Hypothalamus (tissue), 51 donors: ENCODE measurements around the gene FKBP10.
"Not testable (repeated sequence)": the region's sequence is repeated elsewhere in the genome, so short reads cannot be mapped to it uniquely, and the experiment has no call there.

Experiments used
- DNase-seq, 51 donors: peaks; one replicate each; lab custom pipeline; 2025; lab: John Stamatoyannopoulos, UW

FKBP10 gene

DNA sequence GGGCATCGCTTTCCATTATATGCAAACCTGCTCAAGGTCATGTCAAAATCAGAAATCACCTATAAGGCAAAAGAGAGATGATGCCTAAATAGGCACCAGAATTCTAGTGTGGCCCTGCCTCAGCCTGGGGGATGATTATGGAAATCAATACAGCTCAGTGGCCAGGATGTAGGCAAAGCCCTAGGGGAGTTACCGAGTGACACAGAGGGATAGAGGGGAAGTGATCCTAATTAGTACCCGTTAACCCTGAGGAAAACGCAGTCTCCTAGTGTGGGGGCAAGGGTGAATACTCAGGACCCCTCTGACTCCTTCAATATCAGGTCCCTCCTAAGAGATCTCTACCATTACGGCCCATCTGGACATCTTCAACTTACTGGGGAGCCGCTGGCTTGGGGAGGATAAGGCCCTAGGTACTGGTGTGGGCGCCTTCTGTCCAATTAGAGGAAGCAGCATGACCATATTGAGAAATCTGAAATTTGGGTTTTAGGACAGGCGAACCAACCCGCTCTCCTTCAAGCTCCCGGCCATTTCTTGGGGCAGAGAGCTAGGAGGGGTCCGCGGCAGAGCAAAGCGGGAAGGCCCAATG, 22.5 kb downstream of the FKBP10 start:
- peak in 2 of 51 donors; percentile 10 to 13 for DNase-seq

DNA sequence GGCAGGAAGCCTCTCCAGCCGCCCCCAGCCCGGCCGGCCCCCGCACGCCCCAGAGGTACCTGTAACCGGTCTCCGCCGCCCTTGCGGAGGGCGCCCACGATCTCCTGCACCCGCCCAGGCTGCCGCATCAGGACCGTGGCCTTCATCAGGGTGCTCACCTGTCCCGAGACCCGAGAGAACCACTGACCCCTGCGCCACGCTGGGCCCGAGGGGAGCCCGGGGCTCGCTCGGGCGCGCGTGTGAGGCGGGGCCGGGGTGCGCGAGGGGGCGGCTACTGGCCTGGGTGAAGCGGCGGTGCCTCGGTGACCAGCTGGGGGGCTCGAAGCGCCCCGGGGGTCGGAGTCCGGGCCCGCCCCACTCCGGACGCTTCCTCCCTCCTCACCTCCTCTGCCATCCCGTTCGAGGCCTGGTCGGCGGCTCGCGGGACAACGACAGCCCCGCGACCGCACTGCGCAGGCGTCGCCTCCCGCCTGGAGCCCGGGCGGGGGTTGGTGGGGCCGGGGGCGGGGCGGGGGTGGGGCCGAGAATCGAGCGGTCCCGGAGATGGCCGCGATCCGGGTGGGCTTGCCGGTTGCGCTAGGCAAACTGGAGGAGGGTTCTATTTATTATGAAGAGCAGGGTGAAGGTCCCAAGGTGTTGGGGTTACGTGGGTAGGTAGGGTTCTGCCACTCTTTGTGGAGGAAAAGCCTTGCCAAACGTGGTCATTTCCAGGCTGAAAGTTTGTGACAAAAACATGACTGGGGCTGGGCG, 23.2 kb downstream of the FKBP10 start, which contains the start of gene NT5C3B:
Gene NT5C3B (minus strand): TSS at position 433 of the 750 bp plus-strand sequence. CDS start 39 bp downstream, at position 394.
- DNase-seq = peak in 45 of 51 donors; percentile 6 to 78 (median 44)

DNA sequence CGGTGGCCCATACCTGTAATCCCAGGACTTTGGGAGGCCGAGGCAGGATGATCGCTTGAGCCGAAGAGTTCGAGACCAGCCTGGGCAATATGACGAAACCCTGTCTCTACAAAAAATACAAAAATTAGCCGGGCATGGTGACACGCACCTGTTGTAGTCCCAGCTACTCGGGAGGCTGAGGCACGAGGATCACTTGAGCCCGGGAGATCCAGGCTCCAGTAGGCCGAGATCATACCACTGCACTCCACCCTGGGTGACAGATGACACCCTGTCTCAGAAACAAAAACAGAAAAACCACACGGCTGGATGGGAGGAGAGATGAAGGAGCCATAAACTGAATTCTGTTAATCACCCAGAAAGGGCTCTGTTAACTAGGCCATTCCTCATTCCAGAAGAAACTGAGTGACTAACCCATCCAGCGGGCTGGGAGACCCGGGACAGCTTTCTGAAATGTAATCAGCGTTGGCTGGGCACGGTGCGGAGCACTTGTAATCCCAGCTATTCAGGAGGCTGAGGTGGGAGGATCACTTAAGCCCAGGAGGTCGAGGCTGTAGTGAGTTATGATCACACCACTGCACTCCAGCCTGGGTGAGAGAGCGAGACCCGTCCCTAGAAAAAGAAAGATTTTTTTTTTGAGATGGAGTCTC, 23.9 kb downstream of the FKBP10 start:
- DNase-seq = no peak

DNA sequence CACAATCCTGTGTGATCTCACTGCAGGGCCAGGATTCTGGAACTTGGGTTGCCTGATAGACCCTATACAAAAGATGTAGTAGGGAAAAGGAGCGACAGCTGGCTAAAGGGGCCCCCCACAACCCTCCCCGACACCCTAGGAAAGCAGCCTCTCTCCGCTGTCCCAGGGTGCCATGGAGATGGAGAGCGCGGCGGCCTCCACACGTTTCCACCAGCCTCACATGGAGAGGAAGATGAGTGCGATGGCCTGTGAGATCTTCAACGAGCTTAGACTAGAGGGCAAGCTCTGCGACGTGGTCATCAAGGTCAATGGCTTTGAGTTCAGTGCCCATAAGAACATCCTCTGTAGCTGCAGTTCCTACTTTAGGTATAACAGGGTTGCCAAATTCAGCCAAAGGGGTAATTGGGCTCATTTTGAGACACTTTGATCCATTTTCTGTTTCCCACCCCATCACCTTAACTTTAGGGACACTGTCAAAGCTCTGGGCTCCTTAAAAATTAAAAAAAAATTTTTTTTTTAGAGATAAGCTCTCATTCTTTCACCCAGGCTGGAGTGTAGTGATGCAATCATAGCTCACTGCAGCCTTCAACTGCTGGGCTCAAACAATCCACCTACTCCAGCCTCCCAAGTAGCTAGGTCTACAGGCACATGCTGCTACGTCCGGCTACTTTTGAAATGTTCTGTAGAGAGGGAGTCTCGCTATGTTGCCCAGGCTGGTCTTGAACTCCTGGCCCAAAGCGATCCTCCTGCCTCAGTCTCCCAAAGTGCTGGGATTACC, 25.1 kb downstream of the FKBP10 start, which contains the start of gene KLHL10:
Gene KLHL10 (plus strand): TSS at position 65 of the 778 bp plus-strand sequence. CDS start 108 bp downstream, at position 173.
- no peak for DNase-seq

DNA sequence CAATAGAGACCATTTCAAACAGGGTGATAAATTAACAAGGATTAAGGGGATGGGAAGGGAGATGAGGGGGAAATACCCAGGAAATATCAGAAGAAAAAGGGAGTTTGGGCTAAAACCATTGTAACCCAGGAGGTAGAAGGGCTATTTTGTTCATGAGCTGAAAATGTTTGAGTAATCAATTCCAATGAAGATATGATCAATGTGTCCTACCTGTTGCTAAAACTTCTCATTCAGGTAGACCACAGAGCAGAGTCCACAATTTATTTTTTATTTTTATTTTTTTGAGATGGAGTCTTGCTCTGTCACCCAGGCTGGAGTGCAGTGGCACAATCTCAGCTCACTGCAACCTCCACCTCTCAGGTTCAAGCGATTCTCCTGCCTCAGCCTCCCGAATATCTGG, 26.6 kb downstream of the FKBP10 start:
- DNase-seq = not testable (repeated sequence)

DNA sequence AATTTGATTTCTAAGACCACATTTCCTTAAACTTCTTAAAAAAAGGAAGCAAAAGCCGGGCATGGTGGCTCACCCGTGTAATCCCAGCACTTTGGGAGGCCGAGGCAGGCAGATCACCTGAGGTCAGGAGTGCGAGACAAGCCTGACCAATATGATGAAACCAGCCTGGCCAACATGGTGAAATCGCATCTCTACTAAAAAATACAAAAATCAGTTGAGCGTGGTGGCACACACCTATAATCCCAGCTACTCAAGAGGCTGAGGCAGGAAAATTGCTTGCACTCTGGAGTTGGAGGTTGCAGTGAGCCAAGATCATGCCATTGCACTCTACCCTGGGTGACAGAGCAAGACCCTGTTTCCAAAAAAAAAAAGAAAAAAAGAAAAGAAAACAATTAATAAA, 28.0 kb downstream of the FKBP10 start:
- DNase-seq = not testable (repeated sequence)

DNA sequence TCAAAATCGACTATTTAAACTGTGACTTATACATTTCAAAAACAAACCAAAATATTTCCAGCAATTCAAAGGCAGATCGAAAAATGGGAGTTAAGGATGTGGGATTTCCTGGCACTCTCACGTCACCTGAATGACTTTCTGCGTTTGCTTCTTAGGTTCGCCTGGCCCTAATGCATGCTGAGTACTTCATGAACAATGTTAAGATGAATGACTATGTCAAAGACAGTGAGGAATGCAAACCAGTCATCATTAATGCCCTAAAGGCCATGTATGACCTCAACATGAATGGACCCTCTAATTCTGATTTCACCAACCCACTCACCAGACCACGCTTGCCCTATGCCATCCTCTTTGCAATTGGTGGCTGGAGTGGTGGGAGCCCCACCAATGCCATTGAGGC, 32.2 kb downstream of the FKBP10 start:
- no peak for DNase-seq

DNA sequence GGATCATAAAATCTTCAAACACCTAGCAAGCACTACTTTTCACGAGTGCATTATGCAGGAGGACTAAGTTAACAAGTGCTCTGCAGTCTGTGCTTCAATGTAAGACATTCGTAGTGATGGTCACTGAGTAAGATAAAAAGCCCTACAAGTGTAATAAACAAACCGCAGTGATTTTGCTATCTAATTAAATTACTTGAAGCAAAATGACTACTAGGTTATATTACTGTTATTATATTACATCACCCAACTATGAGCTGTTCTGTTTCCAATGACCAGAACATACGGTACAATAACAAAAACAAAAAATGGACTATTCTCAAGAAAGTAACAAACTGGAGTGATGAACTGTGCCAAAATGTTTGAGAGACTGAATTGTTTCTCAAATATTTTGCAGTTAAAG, 36.0 kb downstream of the FKBP10 start:
- no peak for DNase-seq

DNA sequence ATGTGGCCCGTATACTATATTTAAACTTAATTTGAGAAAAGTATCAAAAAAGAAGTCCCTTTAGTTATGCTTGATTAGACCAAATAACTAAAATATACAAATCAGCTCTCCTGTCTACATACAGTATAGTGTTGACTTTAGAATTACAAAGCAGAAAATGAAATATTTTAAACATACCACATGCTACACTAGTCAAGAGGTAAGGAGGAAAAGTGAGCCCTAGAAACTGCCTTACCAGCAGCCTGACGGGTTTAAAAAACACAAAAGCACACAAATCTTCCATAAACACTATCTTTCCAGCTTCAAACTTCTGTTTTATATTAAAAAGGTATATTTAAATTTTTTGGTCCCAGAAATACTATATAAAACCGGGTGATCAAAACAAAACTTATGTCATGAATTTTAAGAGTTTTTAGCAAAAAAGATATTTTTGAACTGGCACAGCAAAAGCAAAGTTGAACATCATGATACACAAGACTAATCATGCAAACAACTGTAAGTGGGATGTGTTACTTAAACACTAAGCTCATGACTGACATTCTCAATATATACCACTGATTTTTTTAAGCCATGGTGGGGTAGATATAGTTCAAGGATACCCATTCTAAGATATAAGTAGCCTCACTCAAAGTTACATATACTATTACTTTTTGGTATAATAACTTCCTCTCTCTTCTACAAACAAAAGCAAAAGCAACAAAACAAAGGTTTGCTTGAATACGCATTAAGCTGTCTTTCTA, 36.6 kb downstream of the FKBP10 start:
- DNase-seq = no peak

DNA sequence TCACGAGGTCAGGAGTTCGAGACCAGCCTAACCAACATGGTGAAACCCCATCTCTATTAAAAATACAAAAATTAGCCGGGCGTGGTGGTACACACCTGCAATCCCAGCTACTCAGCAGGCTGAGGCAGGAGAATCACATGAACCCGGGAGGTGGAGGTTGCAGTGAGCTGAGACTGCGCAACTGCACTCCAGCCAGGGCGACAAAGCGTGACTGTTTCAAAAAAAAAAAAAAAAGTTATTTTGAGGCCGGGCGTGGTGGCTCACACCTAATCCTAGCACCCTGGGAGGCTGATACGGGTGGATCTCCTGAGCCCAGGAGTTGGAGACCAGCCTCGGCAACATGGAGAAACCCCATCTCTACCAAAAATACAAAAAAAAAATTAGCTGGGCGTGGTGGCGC, 38.6 kb downstream of the FKBP10 start:
- not testable (repeated sequence) for DNase-seq

DNA sequence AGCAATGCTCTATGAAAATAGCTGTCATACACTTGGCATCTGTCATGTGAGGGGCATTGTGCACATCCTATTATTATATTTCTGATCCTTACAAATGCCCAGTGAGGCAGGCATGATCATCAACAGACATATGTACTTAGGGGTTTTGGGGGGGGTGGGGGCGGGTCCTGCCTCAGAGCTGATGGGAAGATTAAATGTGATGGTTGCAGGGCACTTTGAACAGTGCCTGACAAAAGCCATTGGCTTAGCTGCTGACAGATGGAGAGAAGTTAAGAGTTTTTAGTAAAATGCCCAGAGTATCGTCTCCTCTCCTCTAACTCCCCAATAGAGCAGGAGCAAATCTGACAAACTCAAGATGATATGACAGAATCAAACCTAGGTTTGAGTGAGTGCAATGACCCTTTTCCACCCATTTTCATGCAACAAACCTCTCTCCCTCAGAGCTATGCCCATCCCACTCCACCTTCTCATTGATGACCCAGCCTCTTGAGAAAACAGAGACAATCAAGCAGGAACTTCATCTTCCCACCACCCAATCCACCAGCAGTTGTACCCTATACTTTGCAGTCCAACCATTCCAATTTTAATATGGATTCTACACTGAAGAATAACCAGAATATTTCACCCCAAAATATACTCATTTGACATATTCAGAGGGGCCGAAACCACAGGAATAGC, 47.6 kb downstream of the FKBP10 start:
- no peak for DNase-seq

DNA sequence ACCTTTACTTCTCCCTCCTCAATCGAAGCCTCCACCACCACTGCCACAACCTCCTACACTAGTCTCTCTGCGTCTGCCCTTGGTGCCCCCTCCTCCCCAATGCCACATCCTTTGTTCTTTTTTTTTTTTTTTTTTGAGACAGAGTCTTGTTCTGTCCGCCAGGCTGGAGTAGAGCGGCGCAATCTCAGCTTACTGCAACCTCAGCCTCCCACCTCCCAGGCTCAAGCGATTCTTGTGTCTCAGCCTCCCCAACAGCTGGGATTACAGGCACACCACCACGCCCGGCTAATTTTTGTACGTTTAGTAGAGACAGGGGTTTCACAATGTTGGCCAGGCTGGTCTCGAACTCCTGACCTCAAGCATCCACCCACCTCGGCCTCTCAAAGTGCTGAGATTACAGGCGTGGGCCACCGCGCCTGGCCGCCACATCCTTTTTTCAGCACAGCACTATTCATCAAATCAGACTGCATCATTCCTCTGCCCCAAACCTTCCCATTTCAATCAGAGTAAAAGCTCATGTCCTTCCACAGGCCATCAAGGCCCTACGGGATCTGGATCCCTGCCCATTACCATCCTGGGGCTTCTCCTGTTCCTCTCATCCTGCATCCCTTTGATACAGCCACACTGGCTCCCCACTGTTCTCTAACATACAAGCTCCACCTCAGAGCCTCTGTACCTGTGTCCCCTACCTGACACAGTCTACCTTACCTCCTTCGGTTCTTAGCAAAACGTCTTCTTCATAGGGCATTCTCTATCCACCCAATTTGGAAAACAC, 50.5 kb downstream of the FKBP10 start:
- peak in 1 of 51 donors; percentile 32 for DNase-seq

DNA sequence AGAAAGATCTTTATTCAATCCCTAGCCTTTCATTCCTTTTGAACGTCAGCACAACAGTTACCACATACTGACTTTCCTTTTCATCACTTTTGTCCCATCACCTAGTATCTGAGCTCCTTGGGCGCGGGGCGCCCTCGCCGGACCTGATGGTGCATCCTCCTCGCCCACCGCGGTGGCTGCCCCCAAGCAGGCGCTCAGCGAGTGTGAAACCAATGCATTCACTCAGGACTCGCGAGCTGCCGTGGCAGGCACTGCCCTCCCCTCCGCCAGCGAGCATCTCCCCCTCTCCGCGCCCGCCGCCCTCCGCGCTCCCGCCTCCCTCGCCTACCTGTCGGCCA, 51.7 kb downstream of the FKBP10 start:
- DNase-seq = peak in 12 of 51 donors; percentile 22 to 82 (median 56)

DNA sequence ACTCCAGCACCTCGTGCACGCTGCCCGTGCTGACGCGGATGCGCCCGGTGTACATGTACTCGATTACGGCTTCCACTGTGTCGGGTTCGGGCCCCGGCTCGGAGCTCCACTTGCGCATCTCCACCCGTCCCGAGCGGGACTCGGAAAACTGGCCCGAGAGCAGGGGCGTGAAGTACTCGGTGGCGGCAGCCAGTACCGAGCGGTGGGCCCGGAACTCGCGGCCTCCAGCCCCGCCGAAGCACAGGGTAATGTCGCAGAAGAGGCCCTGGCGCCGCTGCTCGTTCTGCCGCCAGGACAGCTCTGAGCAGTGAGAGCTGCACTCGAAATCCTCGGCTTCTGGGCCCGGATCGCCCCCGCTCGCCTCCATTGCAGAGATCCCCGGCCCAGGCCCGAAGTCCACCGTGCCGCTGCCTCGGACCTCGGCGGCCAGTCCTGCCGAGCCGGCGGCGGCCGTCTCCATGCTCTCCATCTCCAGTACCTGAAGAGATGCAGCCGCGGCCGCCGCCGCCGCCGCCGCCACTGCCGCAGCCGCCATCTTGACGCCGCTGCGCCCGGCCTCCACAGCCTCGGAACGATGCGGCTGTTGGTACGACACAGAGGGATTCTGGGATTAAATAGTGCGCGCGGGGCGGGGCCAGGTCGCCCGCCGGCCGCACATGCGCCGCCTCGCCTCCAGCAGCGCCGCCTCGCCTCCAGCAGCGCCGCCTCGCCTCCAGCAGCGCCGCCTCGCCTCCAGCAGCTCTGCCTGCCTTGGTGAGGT, 52.2 kb downstream of the FKBP10 start, which contains the start of gene KLHL11:
Gene KLHL11 (minus strand): TSS at position 588 of the 760 bp plus-strand sequence. CDS start 53 bp downstream, at position 535.
- DNase-seq = peak; percentile 32 to 93 (median 80)

DNA sequence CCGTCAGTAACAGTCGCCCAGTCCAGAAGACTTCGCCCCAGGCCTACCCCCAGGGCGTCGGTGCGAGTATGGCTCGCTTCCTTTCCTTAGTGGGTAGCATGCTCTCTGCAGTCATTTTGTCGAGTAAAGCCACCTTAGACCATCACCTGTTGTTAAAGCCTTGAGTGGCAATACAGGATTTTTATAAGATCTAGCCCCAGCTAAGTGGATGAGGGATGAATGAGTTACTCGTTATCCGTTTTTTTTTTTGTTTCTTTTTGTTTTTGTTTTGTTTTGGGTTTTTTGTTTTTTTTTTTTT, 52.7 kb downstream of the FKBP10 start:
- DNase-seq = no peak

DNA sequence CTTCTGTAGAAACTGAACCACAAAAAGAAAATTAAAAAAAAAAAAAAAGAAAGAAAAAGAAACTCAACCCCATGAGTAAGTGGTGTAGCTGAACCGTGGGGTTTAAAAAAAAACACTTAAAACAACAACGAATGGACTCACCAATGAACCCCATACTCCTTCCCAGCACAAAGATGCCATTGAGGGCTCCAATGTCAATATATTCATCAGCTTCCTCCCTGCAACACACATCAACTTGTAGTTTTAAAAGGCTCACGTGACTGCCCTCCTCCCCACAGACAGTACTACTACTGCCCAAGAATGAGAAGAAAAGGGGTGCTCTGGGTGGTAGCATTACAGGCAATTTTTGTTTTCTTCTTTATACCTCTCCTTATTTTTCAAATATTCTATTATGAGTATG, 55.8 kb downstream of the FKBP10 start:
- DNase-seq = no peak

DNA sequence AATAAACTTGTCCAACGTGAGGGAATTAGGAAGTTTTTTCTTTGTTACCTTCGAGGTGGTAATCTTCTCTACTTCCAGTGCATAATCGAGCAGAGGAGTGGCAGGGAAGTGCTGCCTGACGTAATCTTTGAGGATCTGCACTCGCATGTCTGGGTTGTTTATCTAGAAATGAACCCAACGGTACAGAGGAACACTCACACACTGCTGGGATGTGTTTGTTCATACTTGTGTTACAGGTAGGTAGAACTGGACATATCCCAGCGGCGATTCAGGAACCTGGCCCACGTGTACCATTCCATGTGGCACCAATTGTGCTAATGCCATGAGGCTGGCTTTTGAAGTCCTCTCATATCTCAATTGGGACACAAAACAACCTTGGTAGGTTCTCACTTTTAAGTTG, 56.6 kb downstream of the FKBP10 start:
- no peak for DNase-seq

DNA sequence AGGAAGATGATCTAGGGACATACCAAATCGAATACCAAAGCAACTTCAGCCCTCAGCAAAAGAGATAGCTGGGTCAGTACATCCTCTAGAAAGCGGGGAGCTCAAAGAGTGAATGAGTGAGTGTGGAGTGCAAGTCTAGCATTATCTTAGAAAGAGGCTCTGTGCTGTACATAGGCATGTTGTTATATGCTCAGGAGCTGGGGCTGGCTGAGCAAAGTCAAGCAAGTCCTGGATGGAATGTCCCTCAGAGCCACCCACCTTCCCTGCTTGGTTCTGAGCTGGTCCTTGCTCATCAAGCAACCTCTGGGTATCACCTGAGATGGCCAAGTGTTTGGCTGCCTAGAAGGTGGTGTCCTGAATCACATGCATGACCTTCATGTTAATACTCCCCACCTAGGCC, 57.3 kb downstream of the FKBP10 start:
- DNase-seq = no peak
